Suppressor macrophage treated with lipopolysaccharide for 1 hour (primary cell): ENCODE measurements around the gene RRP8.

Source experiments
- DNase-seq, 3 donors: peaks; one replicate each; pipeline ENCODE4 v3.0.0-alpha.2; 2020 to 2022

The RRP8 gene

GRCh38 chr11:6616596-6617250 lies 13.3 kb upstream of the RRP8 start:
- DNase-seq = no peak

- DNase-seq = peak; percentile 34 to 53 (median 34)
Observed at GRCh38 chr11:6615882-6616585, 12.6 kb upstream of the RRP8 start.

GRCh38 chr11:6615046-6615445 lies 11.6 kb upstream of the RRP8 start:
- DNase-seq = no peak

GRCh38 chr11:6614446-6614845 lies 11.0 kb upstream of the RRP8 start:
- no peak for DNase-seq

- DNase-seq = no peak
Observed at GRCh38 chr11:6613496-6613895, 10.1 kb upstream of the RRP8 start.

GRCh38 chr11:6612213-6613041 lies 9.0 kb upstream of the RRP8 start, which contains the start of gene TAF10:
Gene TAF10 (minus strand): TSS chr11:6612216. CDS start chr11:6612189, 27 bp downstream.
- DNase-seq = peak; percentile 97 to 99 (median 98)

- DNase-seq = no peak
Observed at GRCh38 chr11:6611963-6612212, 8.5 kb upstream of the RRP8 start.

- peak in 2 of 3 donors; percentile 19 to 40 for DNase-seq
Observed at GRCh38 chr11:6611092-6611962, 7.9 kb upstream of the RRP8 start.

GRCh38 chr11:6610591-6610990 lies 7.2 kb upstream of the RRP8 start:
- no peak for DNase-seq

GRCh38 chr11:6609502-6610015 lies 6.1 kb upstream of the RRP8 start:
- DNase-seq = no peak

- DNase-seq = no peak
Observed at GRCh38 chr11:6608726-6609501, 5.5 kb upstream of the RRP8 start.

GRCh38 chr11:6608011-6608410 lies 4.6 kb upstream of the RRP8 start:
- no peak for DNase-seq

- DNase-seq = no peak
Observed at GRCh38 chr11:6607190-6607795, 3.9 kb upstream of the RRP8 start.

GRCh38 chr11:6606471-6607189 lies 3.2 kb upstream of the RRP8 start:
- DNase-seq = peak; percentile 79 to 87 (median 80)

- DNase-seq = peak; percentile 38 to 49 (median 49)
Observed at GRCh38 chr11:6604790-6605189, 1.4 kb upstream of the RRP8 start.

- peak; percentile 47 to 55 (median 48) for DNase-seq
Observed at GRCh38 chr11:6604081-6604626, 738 bp upstream of the RRP8 start.

GRCh38 chr11:6602096-6602940 lies 1.1 kb downstream of the RRP8 start:
- no peak for DNase-seq

GRCh38 chr11:6601041-6601461 lies 2.4 kb downstream of the RRP8 start:
- no peak for DNase-seq

- DNase-seq = no peak
Observed at GRCh38 chr11:6599881-6600390, 3.5 kb downstream of the RRP8 start.
